DND-41 (cell line): ENCODE measurements around the gene PACRG.

Experiments
- ATAC-seq: fragments of 200-7000 bp; cut with Tn5 transposase; 3 replicates; pipeline ENCODE4 v1.9.1; 2021; ENCODE audit warnings: low read depth; ENCODE audit not compliant: insufficient read depth
- DNase-seq: peaks from one replicate; pipeline ENCODE4 v3.0.0-alpha.2; 2020
- H2AFZ ChIP-seq: 2 replicates; pipeline ENCODE4 v1.6.0; 2012; ENCODE audit warnings: low read depth, low read length
- H3K27ac ChIP-seq: 2 replicates; pipeline ENCODE4 v1.5.1; 2012; ENCODE audit warnings: low read length, inconsistent platforms
- H3K27me3 ChIP-seq: fragments of 200-600 bp; sonication (generic); 2 replicates; pipeline ENCODE4 v1.6.0; 2012; ENCODE audit warnings: low read length, mild to moderate bottlenecking, inconsistent platforms; ENCODE audit not compliant: insufficient read depth, poor library complexity
- H3K36me3 ChIP-seq: 2 replicates; pipeline ENCODE4 v1.5.1; 2012; ENCODE audit warnings: low read length, inconsistent platforms; ENCODE audit not compliant: insufficient read depth
- H3K4me1 ChIP-seq: 2 replicates; pipeline ENCODE4 v1.5.1; 2012; ENCODE audit warnings: mild to moderate bottlenecking, low read length; ENCODE audit not compliant: insufficient read depth
- H3K4me2 ChIP-seq: 2 replicates; pipeline ENCODE4 v1.6.0; 2012; ENCODE audit warnings: mild to moderate bottlenecking, moderate library complexity, low read length, inconsistent platforms; ENCODE audit not compliant: insufficient read depth
- H3K4me3 ChIP-seq, 2 experiments: fragments of 200-600 bp in 1 of 2; shearing (Covaris generic) in 1 of 2; 2 replicates each; pipeline ENCODE4 v1.5.1; 2012 to 2016; ENCODE audit warnings: inconsistent platforms in 2 of 2, low read length in 2 of 2, mild to moderate bottlenecking in 2 of 2, low read depth in 1 of 2, moderate library complexity in 1 of 2
- H3K79me2 ChIP-seq: 2 replicates; pipeline ENCODE4 v1.6.0; 2012; ENCODE audit warnings: low read length, inconsistent platforms; ENCODE audit not compliant: insufficient read depth
- H3K9ac ChIP-seq: 2 replicates; pipeline ENCODE4 v1.6.0; 2012; ENCODE audit warnings: low read depth, mild to moderate bottlenecking, inconsistent platforms, low read length, moderate library complexity
- H3K9me3 ChIP-seq: 2 replicates; pipeline ENCODE4 v1.5.1; 2012; ENCODE audit warnings: low read length, moderate library complexity, mild to moderate bottlenecking, inconsistent platforms; ENCODE audit not compliant: insufficient read depth, severe bottlenecking
- H4K20me1 ChIP-seq: 2 replicates; pipeline ENCODE4 v1.6.0; 2012; ENCODE audit warnings: low read length; ENCODE audit not compliant: insufficient read depth
- CTCF ChIP-seq: IDR thresholded peaks from 2 replicates; pipeline ENCODE4 v1.5.1; 2012; ENCODE audit warnings: borderline replicate concordance, low read length, moderate library complexity, mild to moderate bottlenecking; ENCODE audit not compliant: poor library complexity, severe bottlenecking; ENCODE audit errors: extremely low read depth
- EZH2 ChIP-seq: IDR thresholded peaks from 3 replicates; pipeline ENCODE4 v1.6.1; 2012; ENCODE audit warnings: borderline replicate concordance, low read depth, mild to moderate bottlenecking, moderate library complexity, low read length, inconsistent platforms; ENCODE audit not compliant: severe bottlenecking

Gene PACRG

DNA sequence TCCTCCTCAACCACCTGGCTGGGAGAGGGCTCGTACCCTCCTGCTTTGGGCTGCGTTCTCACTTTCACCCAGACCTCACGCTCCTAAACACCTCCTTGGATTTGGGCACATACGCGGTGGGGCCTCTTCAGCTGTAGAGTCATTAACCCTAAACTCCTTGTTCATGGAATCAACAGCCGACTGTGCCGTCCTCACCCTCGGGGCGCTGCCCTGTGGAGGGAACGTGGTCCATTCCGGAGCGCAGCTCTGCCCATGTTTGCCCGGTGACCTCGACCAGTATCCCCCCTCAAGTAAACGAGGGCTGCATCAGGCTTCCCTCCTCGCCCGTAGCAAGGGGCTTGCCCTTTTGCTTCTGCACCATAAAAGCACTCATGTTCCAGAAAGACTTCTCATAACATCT lies 512.8 kb downstream of the PACRG start:
- DNase-seq: no peak
- Histone ChIP-seq H3K4me3 (no peak overlapping the region), H3K9ac (no peak overlapping the region), H3K4me2 (no peak overlapping the region), H3K36me3 (no peaks in the 10 kb centered on the region), H3K4me1 (no peaks in the 10 kb centered on the region), H3K27me3 (no peaks in the 10 kb centered on the region), H2AFZ (no peak overlapping the region), H3K9me3 (no peaks in the 10 kb centered on the region), H3K79me2 (no peaks in the 10 kb centered on the region), H3K27ac (no peak overlapping the region), H4K20me1 (no peaks in the 10 kb centered on the region)
- ATAC-seq: no peak
- TF ChIP-seq EZH2 (no peak), CTCF (no peak)

DNA sequence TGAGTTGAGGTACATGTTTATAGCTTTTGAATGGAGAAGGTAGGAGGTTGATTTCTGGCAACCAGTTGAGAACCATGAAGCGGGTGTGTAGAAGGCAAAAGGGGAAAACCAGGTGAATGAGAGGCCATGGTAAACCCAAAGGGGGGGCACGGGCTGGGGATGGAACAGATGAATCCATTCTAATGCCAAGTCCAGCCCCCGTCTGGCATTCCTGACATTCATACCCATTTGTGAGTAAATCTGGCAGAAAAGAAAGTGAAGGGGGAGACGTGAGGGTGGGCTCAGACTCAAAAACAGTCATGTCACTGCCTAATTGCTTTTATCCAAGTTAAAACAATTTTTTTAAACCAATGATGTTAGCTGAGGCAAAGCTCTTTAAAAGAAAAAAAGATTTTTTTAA lies 513.9 kb downstream of the PACRG start:
- ATAC-seq (no peak), DNase-seq (no peak)
- TF ChIP-seq EZH2: no peak
- no peak for TF ChIP-seq CTCF
- no peak overlapping the region for H3K4me2 ChIP-seq
- no peaks in the 10 kb centered on the region for H3K9me3 ChIP-seq
- no peaks in the 10 kb centered on the region for H3K36me3 ChIP-seq
- H3K4me1 ChIP-seq: no peaks in the 10 kb centered on the region
- H2AFZ ChIP-seq: no peak overlapping the region
- no peak overlapping the region for H3K27ac ChIP-seq
- H3K27me3 ChIP-seq: no peaks in the 10 kb centered on the region
- no peak overlapping the region for H3K9ac ChIP-seq
- H3K4me3 ChIP-seq: no peak overlapping the region
- no peaks in the 10 kb centered on the region for H3K79me2 ChIP-seq
- H4K20me1 ChIP-seq: no peaks in the 10 kb centered on the region

- Histone ChIP-seq H3K9ac (no peak overlapping the region), H3K4me2 (no peak overlapping the region), H3K27me3 (no peaks in the 10 kb centered on the region), H3K9me3 (no peaks in the 10 kb centered on the region), H3K27ac (no peak overlapping the region), H3K79me2 (no peaks in the 10 kb centered on the region), H2AFZ (no peak overlapping the region), H4K20me1 (no peaks in the 10 kb centered on the region), H3K4me1 (no peaks in the 10 kb centered on the region), H3K36me3 (no peaks in the 10 kb centered on the region), H3K4me3 (no peak overlapping the region)
- TF ChIP-seq CTCF (no peak), EZH2 (no peak)
- DNase-seq (no peak), ATAC-seq (no peak)
These were observed 515.3 kb downstream of the PACRG start for GRCh38 chr6:163243083-163243482.
